ENCODE measurements around the gene BIRC6.

BIRC6 gene

DNA sequence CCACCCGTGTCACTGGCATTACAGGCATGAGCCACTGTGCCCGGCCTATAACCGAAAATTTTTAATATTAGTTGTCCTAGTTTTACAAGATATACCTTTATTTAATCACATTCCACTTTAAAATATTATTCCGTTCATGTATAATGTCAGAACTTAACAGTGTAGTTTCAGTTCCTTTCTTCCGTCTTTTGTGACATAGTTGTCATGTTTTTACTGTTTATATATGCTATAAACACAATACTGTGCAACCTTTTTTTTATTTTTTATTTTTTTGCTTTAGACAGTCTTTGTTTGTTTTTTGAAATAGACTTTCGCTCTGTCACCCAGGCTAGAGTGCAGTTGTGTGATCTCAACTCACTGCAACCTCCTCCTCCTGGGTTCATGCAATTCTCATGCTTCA, 141.5 kb downstream of the BIRC6 start:
- H3K27me3 Mint-ChIP-seq (ENCODE audit: low read depth, poor library complexity), result no peaks in the 10 kb centered on the region
- TF ChIP-seq, protein P1, sequence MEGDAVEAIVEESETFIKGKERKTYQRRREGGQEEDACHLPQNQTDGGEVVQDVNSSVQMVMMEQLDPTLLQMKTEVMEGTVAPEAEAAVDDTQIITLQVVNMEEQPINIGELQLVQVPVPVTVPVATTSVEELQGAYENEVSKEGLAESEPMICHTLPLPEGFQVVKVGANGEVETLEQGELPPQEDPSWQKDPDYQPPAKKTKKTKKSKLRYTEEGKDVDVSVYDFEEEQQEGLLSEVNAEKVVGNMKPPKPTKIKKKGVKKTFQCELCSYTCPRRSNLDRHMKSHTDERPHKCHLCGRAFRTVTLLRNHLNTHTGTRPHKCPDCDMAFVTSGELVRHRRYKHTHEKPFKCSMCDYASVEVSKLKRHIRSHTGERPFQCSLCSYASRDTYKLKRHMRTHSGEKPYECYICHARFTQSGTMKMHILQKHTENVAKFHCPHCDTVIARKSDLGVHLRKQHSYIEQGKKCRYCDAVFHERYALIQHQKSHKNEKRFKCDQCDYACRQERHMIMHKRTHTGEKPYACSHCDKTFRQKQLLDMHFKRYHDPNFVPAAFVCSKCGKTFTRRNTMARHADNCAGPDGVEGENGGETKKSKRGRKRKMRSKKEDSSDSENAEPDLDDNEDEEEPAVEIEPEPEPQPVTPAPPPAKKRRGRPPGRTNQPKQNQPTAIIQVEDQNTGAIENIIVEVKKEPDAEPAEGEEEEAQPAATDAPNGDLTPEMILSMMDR (IDR thresholded peaks at IDR 0.05), result no peak
- H3K27ac Mint-ChIP-seq, result peak overlapping the region; percentile 54
- no peak for DNase-seq
- H3K4me1 Mint-ChIP-seq, result no peaks in the 10 kb centered on the region
- no peaks in the 10 kb centered on the region for H3K9me3 Mint-ChIP-seq
- H3K4me3 Mint-ChIP-seq, result no peak overlapping the region
- peaks cover 51% of the 10 kb centered on the region for H3K36me3 Mint-ChIP-seq (ENCODE audit: low read depth)

DNA sequence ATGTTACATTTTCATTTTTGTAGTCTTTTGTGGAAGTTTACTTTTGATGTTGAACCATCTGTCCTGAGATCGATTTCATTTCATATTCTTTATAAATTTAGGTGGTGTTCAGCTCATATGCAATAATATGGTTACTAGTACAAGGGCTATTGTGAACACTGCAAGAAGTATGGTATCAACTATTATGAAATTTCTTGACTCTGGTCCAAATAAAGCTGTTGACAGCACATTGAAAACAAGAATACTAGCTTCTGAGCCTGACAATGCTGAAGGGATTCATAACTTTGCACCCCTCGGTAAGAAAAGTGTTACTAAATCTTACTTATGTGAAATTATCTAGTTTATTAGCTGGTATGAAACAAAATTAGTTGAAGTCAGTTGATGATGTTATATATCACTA, 146.1 kb downstream of the BIRC6 start:
- Mint-ChIP-seq H3K4me3 (no peak overlapping the region), H3K4me1 (no peaks in the 10 kb centered on the region), H3K36me3 (ENCODE audit: low read depth) (peaks cover 43% of the 10 kb centered on the region), H3K27ac (no peak overlapping the region), H3K27me3 (ENCODE audit: low read depth, poor library complexity) (no peaks in the 10 kb centered on the region), H3K9me3 (no peaks in the 10 kb centered on the region)
- TF ChIP-seq, protein P1 (IDR thresholded peaks at IDR 0.05), result no peak
- no peak for DNase-seq

DNA sequence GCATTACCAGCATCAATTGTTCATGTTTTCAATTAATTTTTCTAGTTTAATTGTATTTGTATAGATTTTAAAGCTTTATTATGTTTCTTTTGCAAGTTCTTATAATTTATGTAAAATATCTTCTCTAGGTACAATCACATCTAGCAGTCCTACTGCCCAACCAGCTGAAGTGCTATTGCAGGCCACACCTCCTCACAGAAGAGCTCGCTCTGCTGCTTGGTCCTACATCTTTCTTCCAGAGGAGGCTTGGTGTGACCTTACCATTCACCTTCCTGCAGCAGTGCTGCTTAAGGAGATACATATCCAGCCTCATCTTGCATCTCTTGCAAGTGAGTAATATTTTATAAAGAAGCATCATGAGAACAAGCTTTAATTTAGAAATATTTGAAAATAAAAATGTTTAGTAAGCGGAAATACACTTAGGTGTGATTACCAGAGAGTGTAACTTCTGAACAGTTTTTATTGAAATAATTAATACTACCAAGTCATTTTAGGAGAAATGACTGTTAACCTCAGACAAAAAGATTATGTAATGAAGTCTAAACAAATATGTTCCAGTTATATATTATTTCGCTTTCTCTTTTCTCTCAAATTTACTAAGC, 148.2 kb downstream of the BIRC6 start:
- peaks cover 46% of the 10 kb centered on the region for H3K36me3 Mint-ChIP-seq (ENCODE audit: low read depth)
- H3K27me3 Mint-ChIP-seq (ENCODE audit: low read depth, poor library complexity), result no peaks in the 10 kb centered on the region
- DNase-seq, result no peak
- H3K4me1 Mint-ChIP-seq, result no peaks in the 10 kb centered on the region
- H3K27ac Mint-ChIP-seq, result no peak overlapping the region
- TF ChIP-seq, protein P1 (IDR thresholded peaks at IDR 0.05), result no peak
- H3K4me3 Mint-ChIP-seq, result no peak overlapping the region
- no peaks in the 10 kb centered on the region for H3K9me3 Mint-ChIP-seq

DNA sequence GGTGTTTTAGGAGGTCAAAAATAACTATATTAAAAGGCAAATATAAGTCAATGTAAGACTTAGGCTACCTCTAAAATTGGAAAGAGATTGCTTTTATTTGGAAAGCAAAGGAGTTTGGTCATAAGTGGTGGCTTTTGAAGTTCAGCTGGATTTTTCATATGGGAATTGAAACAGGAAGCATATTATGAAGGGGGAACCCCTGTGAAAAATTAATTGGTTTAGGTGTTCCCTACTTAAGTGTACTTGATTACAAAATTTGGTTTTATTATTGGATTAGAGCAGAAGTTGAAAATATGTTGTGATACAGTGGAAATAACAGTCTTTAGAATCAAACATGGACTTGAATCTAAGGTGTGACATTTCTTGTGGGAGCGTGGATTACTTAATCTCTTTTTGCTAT, 149.6 kb downstream of the BIRC6 start:
- no peak for DNase-seq
- TF ChIP-seq, protein P1 (IDR thresholded peaks at IDR 0.05), result no peak
- Mint-ChIP-seq H3K4me3 (no peak overlapping the region), H3K4me1 (no peaks in the 10 kb centered on the region), H3K27me3 (ENCODE audit: low read depth, poor library complexity) (no peaks in the 10 kb centered on the region), H3K9me3 (no peaks in the 10 kb centered on the region), H3K27ac (no peak overlapping the region), H3K36me3 (ENCODE audit: low read depth) (peaks cover 58% of the 10 kb centered on the region)

DNA sequence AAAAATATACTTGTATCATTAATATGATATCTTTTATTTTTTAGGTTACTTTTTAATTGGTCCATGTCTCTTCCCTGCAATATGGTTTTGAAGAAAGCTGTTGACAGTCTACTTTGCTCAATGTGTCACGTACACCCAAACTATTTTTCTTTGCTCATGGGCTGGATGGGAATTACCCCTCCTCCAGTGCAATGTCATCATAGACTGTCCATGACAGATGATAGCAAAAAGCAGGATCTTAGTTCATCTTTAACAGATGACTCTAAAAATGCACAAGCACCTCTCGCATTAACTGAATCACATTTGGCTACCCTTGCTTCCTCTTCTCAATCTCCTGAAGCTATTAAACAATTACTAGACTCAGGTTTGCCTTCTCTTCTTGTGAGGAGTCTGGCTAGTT, 158.1 kb downstream of the BIRC6 start:
- peaks cover 80% of the 10 kb centered on the region for H3K36me3 Mint-ChIP-seq (ENCODE audit: low read depth)
- TF ChIP-seq, protein P1 (IDR thresholded peaks at IDR 0.05), result no peak
- no peaks in the 10 kb centered on the region for H3K27me3 Mint-ChIP-seq (ENCODE audit: low read depth, poor library complexity)
- no peak overlapping the region for H3K27ac Mint-ChIP-seq
- H3K9me3 Mint-ChIP-seq, result no peaks in the 10 kb centered on the region
- no peak for DNase-seq
- H3K4me3 Mint-ChIP-seq, result no peak overlapping the region
- no peaks in the 10 kb centered on the region for H3K4me1 Mint-ChIP-seq

DNA sequence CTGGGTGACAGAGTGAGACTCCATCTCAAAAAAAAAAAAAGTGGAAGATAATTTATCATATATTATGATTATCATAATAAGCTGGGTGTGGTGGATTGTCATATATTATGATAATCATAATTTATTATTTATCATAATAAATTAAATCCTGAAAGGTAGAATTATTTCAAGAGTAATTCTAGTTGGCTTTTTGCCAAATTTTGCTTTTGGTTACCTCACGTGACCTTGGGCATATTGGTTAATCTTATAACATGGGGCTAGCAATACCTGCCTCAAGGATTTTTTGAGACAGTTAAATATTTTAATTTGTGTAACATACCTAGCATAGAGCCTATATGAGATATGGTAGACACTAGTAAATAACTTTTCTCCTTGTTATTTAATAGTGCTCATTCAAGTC, 159.7 kb downstream of the BIRC6 start:
- DNase-seq, result no peak
- H3K36me3 Mint-ChIP-seq (ENCODE audit: low read depth), result peaks cover 76% of the 10 kb centered on the region
- H3K4me1 Mint-ChIP-seq, result no peaks in the 10 kb centered on the region
- no peaks in the 10 kb centered on the region for H3K27me3 Mint-ChIP-seq (ENCODE audit: low read depth, poor library complexity)
- TF ChIP-seq, protein P1 (IDR thresholded peaks at IDR 0.05), result no peak
- H3K27ac Mint-ChIP-seq, result no peak overlapping the region
- no peak overlapping the region for H3K4me3 Mint-ChIP-seq
- no peaks in the 10 kb centered on the region for H3K9me3 Mint-ChIP-seq

Data from nephron progenitor cell (in vitro differentiated cells).